CD14-positive monocyte (primary cell): ENCODE results near the gene P2RX3. TPM values are rescaled to one million over a fixed set of nuclear protein-coding genes. Genes with fewer than 3 reads are reported as not detected.

Source experiments
- DNase-seq, 3 donors: peaks; one replicate each; pipeline ENCODE4 v3.0.0-alpha.2; 2011 to 2022
- H2AFZ ChIP-seq: 2 replicates; pipeline ENCODE4 v1.6.0; 2012; ENCODE audit warnings: mild to moderate bottlenecking, low read depth, low read length, inconsistent platforms; ENCODE audit not compliant: insufficient read depth, poor library complexity, severe bottlenecking
- H3K27ac ChIP-seq, 2 donors: 1 replicate in 1 of 2; 2 replicates in 1 of 2; pipeline ENCODE4 v1.5.1; 2012 to 2013; ENCODE audit warnings: low read length in 2 of 2, control low read depth in 1 of 2, inconsistent platforms in 1 of 2, low read depth in 1 of 2, mild to moderate bottlenecking in 1 of 2
- H3K27me3 ChIP-seq, 2 donors: one replicate each; pipeline versions ENCODE4 v1.6.0 to v1.6.1; 2011 to 2013; ENCODE audit warnings: low read length in 2 of 2; ENCODE audit not compliant: control insufficient read depth in 2 of 2, insufficient read depth in 2 of 2
- H3K36me3 ChIP-seq, 2 donors: replicated peaks in 1 of 2; 1 replicate in 1 of 2; 2 replicates in 1 of 2; pipeline versions ENCODE4 v1.5.1 to v1.6.1; 2012 to 2013; ENCODE audit warnings: low read length in 2 of 2, control low read depth in 1 of 2, inconsistent platforms in 1 of 2, mild to moderate bottlenecking in 1 of 2; ENCODE audit not compliant: insufficient read depth in 2 of 2, control insufficient read depth in 1 of 2
- H3K4me1 ChIP-seq, 2 donors: 1 replicate in 1 of 2; 2 replicates in 1 of 2; pipeline versions ENCODE4 v1.5.1 to v1.6.1; 2012 to 2013; ENCODE audit warnings: low read length in 2 of 2, control low read depth in 1 of 2, inconsistent platforms in 1 of 2, mild to moderate bottlenecking in 1 of 2, moderate library complexity in 1 of 2; ENCODE audit not compliant: insufficient read depth in 2 of 2, control insufficient read depth in 1 of 2
- H3K4me2 ChIP-seq: replicated peaks from 2 replicates; pipeline ENCODE3; 2012; ENCODE audit warnings: low read length, moderate library complexity, mild to moderate bottlenecking; ENCODE audit not compliant: poor library complexity, severe bottlenecking; ENCODE audit errors: extremely low read depth
- H3K4me3 ChIP-seq, 3 experiments: fragments of 200-600 bp in 1 of 3; sonication (generic) in 1 of 3; replicated peaks in 1 of 3; 1 replicate in 2 of 3; 2 replicates in 1 of 3; pipeline ENCODE4 v1.5.1; 2011 to 2013; ENCODE audit warnings: low read length in 3 of 3, mild to moderate bottlenecking in 3 of 3, control low read depth in 2 of 3, low read depth in 2 of 3, inconsistent platforms in 1 of 3, moderate library complexity in 1 of 3
- H3K79me2 ChIP-seq: 2 replicates; pipeline ENCODE4 v1.6.0; 2012; ENCODE audit warnings: mild to moderate bottlenecking, control low read depth, inconsistent platforms, low read length, moderate library complexity; ENCODE audit not compliant: insufficient read depth
- H3K9ac ChIP-seq: 2 replicates; pipeline ENCODE4 v1.6.0; 2017; ENCODE audit warnings: low read length, mild to moderate bottlenecking; ENCODE audit not compliant: insufficient read depth, poor library complexity, severe bottlenecking
- H3K9me3 ChIP-seq, 2 donors: replicated peaks in 1 of 2; 1 replicate in 1 of 2; 2 replicates in 1 of 2; pipeline versions ENCODE4 v1.5.1 to v1.6.1; 2012 to 2013; ENCODE audit warnings: low read length in 2 of 2, control low read depth in 1 of 2; ENCODE audit not compliant: control insufficient read depth in 1 of 2, insufficient read depth in 1 of 2
- H4K20me1 ChIP-seq: 2 replicates; pipeline ENCODE4 v1.6.0; 2012; ENCODE audit warnings: mild to moderate bottlenecking, low read length, control low read depth, moderate library complexity; ENCODE audit not compliant: insufficient read depth
- H3K27ac Mint-ChIP-seq, 7 donors: one replicate each; pipeline ENCODE4 v1.8.0; 2020; ENCODE audit warnings: mild to moderate bottlenecking in 7 of 7, mixed read lengths in 7 of 7, moderate library complexity in 6 of 7, inconsistent platforms in 2 of 7
- H3K27me3 Mint-ChIP-seq, 3 donors: one replicate each; pipeline ENCODE4 v1.8.0; 2021 to 2022; ENCODE audit warnings: low read depth in 3 of 3, mild to moderate bottlenecking in 3 of 3, mixed read lengths in 3 of 3, moderate library complexity in 3 of 3, inconsistent platforms in 1 of 3
- H3K36me3 Mint-ChIP-seq, 2 donors: one replicate each; pipeline ENCODE4 v1.8.0; 2020; ENCODE audit warnings: mixed read lengths in 2 of 2, inconsistent platforms in 1 of 2, mild to moderate bottlenecking in 1 of 2
- H3K4me1 Mint-ChIP-seq: one replicate; pipeline ENCODE4 v1.8.0; 2020; ENCODE audit warnings: mild to moderate bottlenecking, mixed read lengths
- H3K4me3 Mint-ChIP-seq, 2 donors: one replicate each; pipeline ENCODE4 v1.8.0; 2020; ENCODE audit warnings: mild to moderate bottlenecking in 2 of 2, mixed read lengths in 2 of 2, moderate library complexity in 1 of 2
- H3K9me3 Mint-ChIP-seq, 7 donors: one replicate each; pipeline ENCODE4 v1.8.0; 2020 to 2022; ENCODE audit warnings: mixed read lengths in 7 of 7, mild to moderate bottlenecking in 6 of 7, moderate library complexity in 6 of 7, inconsistent platforms in 2 of 7
- CTCF ChIP-seq: fragments of 200-600 bp; IDR thresholded peaks from one replicate; pipeline ENCODE4 v1.8.0; 2022; ENCODE audit warnings: antibody characterized with exemption, mild to moderate bottlenecking
- WGBS: methylation state at CpG from one replicate; pipeline ENCODE4 v1.1.5; 2013; ENCODE audit warnings: missing lambda C conversion rate; ENCODE audit not compliant: insufficient coverage; 5-methylcytosine and 5-hydroxymethylcytosine counted together
- intact Hi-C, 2 donors: fragments of 100-400 bp; cut with micrococcal nuclease; formaldehyde crosslinking; loops; one replicate each; pipeline versions ENCODE4 v1.15.0 to v1.15.1; 2023
- polyA plus RNA-seq, 3 donors: library from polyadenylated mRNA; depleted of rRNA in 1 of 3; unstranded in 2 of 3; stranded (reverse) in 1 of 3; fragments of 300-500 nt in 2 of 3; fragments of >200 nt in 1 of 3; fragmentation: Illumina TruSeq in 2 of 3; gene quantifications; 1 replicate in 2 of 3; 2 replicates in 1 of 3; pipeline ENCODE4 v1.2.3, GENCODE V29; 2012 to 2021

The P2RX3 gene
- polyA plus RNA-seq, 3 donors, result not detected

- peaks cover 36 to 41% of the 10 kb centered on the region in 2 donors for H3K36me3 Mint-ChIP-seq
- H3K27ac ChIP-seq, result peak within 1 kb of the TSS; percentile 83 to 88
- peak; percentile 87 to 91 (median 87) for DNase-seq
- under 1% methylated on average over 53 of the region's 61 CpGs for WGBS
- H3K4me1 Mint-ChIP-seq, result peaks cover 24% of the 10 kb centered on the region
- H3K4me3 Mint-ChIP-seq, result peak within 1 kb of the TSS; percentile 87 to 94
- H3K27me3 Mint-ChIP-seq, result peaks cover 0 to 5% (median 1%) of the 10 kb centered on the region in 3 donors
- no peaks in the 10 kb centered on the region for H4K20me1 ChIP-seq
- peaks cover 29 to 39% of the 10 kb centered on the region in 2 donors for H3K36me3 ChIP-seq
- no peaks in the 10 kb centered on the region for H3K9me3 ChIP-seq
- no peaks in the 10 kb centered on the region for H3K9me3 Mint-ChIP-seq
- peaks cover 16 to 19% of the 10 kb centered on the region in 2 donors for H3K4me1 ChIP-seq
- peak within 1 kb of the TSS; percentile 79 for H3K4me2 ChIP-seq
- peak within 1 kb of the TSS; percentile 74 to 88 (median 84) for H3K4me3 ChIP-seq
- peak within 1 kb of the TSS; percentile 73 for H3K9ac ChIP-seq
- H3K27me3 ChIP-seq, result no peaks in the 10 kb centered on the region
- no peak for TF ChIP-seq CTCF
- intact Hi-C loops, result no loop called here
- no peaks in the 10 kb centered on the region for H3K79me2 ChIP-seq
- peak within 1 kb of the TSS; percentile 87 for H2AFZ ChIP-seq
- peak within 1 kb of the TSS; percentile 90 to 95 (median 95) for H3K27ac Mint-ChIP-seq
These were observed 13.0 kb upstream of the P2RX3 start, which contains the start of gene TNKS1BP1 for GRCh38 chr11:57324886-57325734. Gene TNKS1BP1 (minus strand): TSS chr11:57324952. CDS start chr11:57321885, 3,067 bp downstream.

- no peak for DNase-seq
- Histone ChIP-seq H3K4me3 (peak overlapping the region; percentile 74 to 88 (median 84)), H3K9me3 (no peaks in the 10 kb centered on the region), H3K9ac (peak overlapping the region; percentile 73), H4K20me1 (no peaks in the 10 kb centered on the region), H3K4me2 (peak overlapping the region; percentile 79), H2AFZ (peak overlapping the region; percentile 87), H3K27me3 (no peaks in the 10 kb centered on the region), H3K36me3 (peaks cover 34 to 45% of the 10 kb centered on the region in 2 donors), H3K79me2 (no peaks in the 10 kb centered on the region), H3K4me1 (peaks cover 16 to 19% of the 10 kb centered on the region in 2 donors), H3K27ac (peak overlapping the region; percentile 83 to 88)
- WGBS, result 39% methylated on average over 6 of the region's 6 CpGs
- intact Hi-C loops, result no loop called here
- Mint-ChIP-seq H3K9me3 (no peaks in the 10 kb centered on the region), H3K36me3 (peaks cover 42 to 47% of the 10 kb centered on the region in 2 donors), H3K27me3 (peaks cover 0 to 5% (median 1%) of the 10 kb centered on the region in 3 donors), H3K27ac (peak overlapping the region; percentile 90 to 95 (median 95)), H3K4me1 (peaks cover 24% of the 10 kb centered on the region), H3K4me3 (peak overlapping the region; percentile 87 to 94)
- TF ChIP-seq CTCF, result no peak
These were observed 12.5 kb upstream of the P2RX3 start for GRCh38 chr11:57325735-57326048.
